Neural progenitor cell (in vitro differentiated cells): ENCODE data around the gene FBF1. TPM values are rescaled to one million over a fixed set of nuclear protein-coding genes. Genes with fewer than 3 reads are reported as not detected.
"Not testable (repeated sequence)": the region's sequence is repeated elsewhere in the genome, so short reads cannot be mapped to it uniquely, and the experiment has no call there.

Experiments
- DNase-seq: peaks from one replicate; pipeline ENCODE4 v3.0.0-alpha.2; 2016; ENCODE audit warnings: low spot score
- H2AFZ ChIP-seq: fragments of 200-600 bp; sonication (generic); replicated peaks from 2 replicates; pipeline ENCODE4 v1.6.1; 2016; ENCODE audit warnings: antibody characterized with exemption
- H3F3A ChIP-seq: fragments of 200-600 bp; sonication (generic); 2 replicates; pipeline ENCODE4 v1.6.1; 2016; ENCODE audit warnings: antibody characterized with exemption, low read depth
- H3K27ac ChIP-seq: fragments of 200-600 bp; sonication (generic); 2 replicates; pipeline ENCODE4 v1.5.1; 2016; ENCODE audit warnings: mild to moderate bottlenecking
- H3K27me3 ChIP-seq: fragments of 200-600 bp; sonication (generic); 2 replicates; pipeline ENCODE4 v1.6.1; 2016; ENCODE audit warnings: mild to moderate bottlenecking, moderate library complexity
- H3K36me3 ChIP-seq: fragments of 200-600 bp; sonication (generic); 2 replicates; pipeline ENCODE4 v1.5.1; 2016
- H3K4me1 ChIP-seq: fragments of 200-600 bp; sonication (generic); 2 replicates; pipeline ENCODE4 v1.6.1; 2016; ENCODE audit warnings: mixed run types
- H3K4me2 ChIP-seq: fragments of 200-600 bp; sonication (generic); 2 replicates; pipeline ENCODE4 v1.6.1; 2016
- H3K4me3 ChIP-seq: fragments of 200-600 bp; sonication (generic); 2 replicates; pipeline ENCODE4 v1.5.1; 2016
- H3K79me2 ChIP-seq: fragments of 200-600 bp; sonication (generic); 2 replicates; pipeline ENCODE4 v1.6.1; 2016; ENCODE audit warnings: low read depth
- H3K9ac ChIP-seq: fragments of 200-600 bp; sonication (generic); 2 replicates; pipeline ENCODE4 v1.6.1; 2016
- H3K9me3 ChIP-seq: fragments of 200-600 bp; sonication (generic); 2 replicates; pipeline ENCODE4 v1.5.1; 2016; ENCODE audit warnings: low read depth
- H4K20me1 ChIP-seq: fragments of 200-600 bp; sonication (generic); 2 replicates; pipeline ENCODE4 v1.6.1; 2016; ENCODE audit warnings: low read depth
- H3K27ac Mint-ChIP-seq: 3 replicates; pipeline ENCODE4 v1.8.0; 2021; ENCODE audit warnings: mixed read lengths
- H3K27me3 Mint-ChIP-seq: 2 replicates; pipeline ENCODE4 v1.8.0; 2022; ENCODE audit warnings: low read depth, mild to moderate bottlenecking, inconsistent platforms, moderate library complexity, mixed read lengths; ENCODE audit not compliant: insufficient read depth
- H3K36me3 Mint-ChIP-seq: 3 replicates; pipeline ENCODE4 v1.8.0; 2021; ENCODE audit warnings: mixed read lengths
- H3K4me1 Mint-ChIP-seq: 3 replicates; pipeline ENCODE4 v1.8.0; 2021; ENCODE audit warnings: mixed read lengths
- H3K4me3 Mint-ChIP-seq: 3 replicates; pipeline ENCODE4 v1.8.0; 2021; ENCODE audit warnings: mild to moderate bottlenecking, moderate library complexity, mixed read lengths
- H3K9me3 Mint-ChIP-seq: 3 replicates; pipeline ENCODE4 v1.8.0; 2020; ENCODE audit warnings: mixed read lengths
- EZH2 ChIP-seq: fragments of 200-600 bp; sonication (generic); IDR thresholded peaks from 2 replicates; pipeline ENCODE4 v1.6.1; 2017; ENCODE audit warnings: antibody characterized with exemption, mild to moderate bottlenecking, moderate library complexity
- EZH2phosphoT487 ChIP-seq: fragments of 200-600 bp; sonication (generic); IDR thresholded peaks from 2 replicates; pipeline ENCODE4 v1.6.1; 2017; ENCODE audit warnings: antibody characterized with exemption
- total RNA-seq: library from RNA; depleted of rRNA; stranded (reverse); fragments of >200 nt; gene quantifications from 2 replicates; pipeline ENCODE4 v1.2.3, GENCODE V29; 2015; ENCODE audit warnings: low replicate concordance
- TF ChIP-seq, protein P1 (sequence below): fragments of 200-600 bp; sonication (generic); IDR thresholded peaks from 2 replicates; pipeline ENCODE4 v1.5.1; 2017; ENCODE audit warnings: antibody characterized with exemption, mild to moderate bottlenecking

Gene FBF1
- total RNA-seq, 1 donor from 2014 or later = 11.2 TPM

DNA sequence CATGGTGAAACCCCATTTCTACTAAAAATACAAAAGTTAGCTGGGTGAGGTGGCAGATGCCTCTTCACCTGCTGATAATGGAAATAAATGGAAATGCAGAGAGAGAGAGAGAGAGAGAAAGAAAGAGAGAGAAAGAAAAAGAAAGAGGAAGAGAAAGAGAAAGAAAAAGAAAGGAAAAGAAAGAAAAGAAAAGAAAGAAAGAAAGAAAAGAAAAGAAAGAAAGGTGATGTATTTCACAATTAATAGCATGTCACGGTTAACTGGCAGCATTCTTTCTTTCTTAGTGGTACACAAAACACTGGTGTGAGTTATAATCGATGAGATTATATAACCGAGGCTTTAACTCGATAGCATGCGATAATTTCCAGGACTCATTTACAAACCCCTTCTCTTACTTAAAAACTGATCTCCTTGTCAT, 34.9 kb upstream of the FBF1 start:
- no peak overlapping the region for H3K9ac ChIP-seq
- H2AFZ ChIP-seq = no peak overlapping the region
- no peaks in the 10 kb centered on the region for H3K36me3 ChIP-seq
- H3K27ac ChIP-seq = no peak overlapping the region
- H3K9me3 Mint-ChIP-seq = no peaks in the 10 kb centered on the region
- DNase-seq = no peak
- peaks cover 30% of the 10 kb centered on the region for H3F3A ChIP-seq
- TF ChIP-seq, protein P1, sequence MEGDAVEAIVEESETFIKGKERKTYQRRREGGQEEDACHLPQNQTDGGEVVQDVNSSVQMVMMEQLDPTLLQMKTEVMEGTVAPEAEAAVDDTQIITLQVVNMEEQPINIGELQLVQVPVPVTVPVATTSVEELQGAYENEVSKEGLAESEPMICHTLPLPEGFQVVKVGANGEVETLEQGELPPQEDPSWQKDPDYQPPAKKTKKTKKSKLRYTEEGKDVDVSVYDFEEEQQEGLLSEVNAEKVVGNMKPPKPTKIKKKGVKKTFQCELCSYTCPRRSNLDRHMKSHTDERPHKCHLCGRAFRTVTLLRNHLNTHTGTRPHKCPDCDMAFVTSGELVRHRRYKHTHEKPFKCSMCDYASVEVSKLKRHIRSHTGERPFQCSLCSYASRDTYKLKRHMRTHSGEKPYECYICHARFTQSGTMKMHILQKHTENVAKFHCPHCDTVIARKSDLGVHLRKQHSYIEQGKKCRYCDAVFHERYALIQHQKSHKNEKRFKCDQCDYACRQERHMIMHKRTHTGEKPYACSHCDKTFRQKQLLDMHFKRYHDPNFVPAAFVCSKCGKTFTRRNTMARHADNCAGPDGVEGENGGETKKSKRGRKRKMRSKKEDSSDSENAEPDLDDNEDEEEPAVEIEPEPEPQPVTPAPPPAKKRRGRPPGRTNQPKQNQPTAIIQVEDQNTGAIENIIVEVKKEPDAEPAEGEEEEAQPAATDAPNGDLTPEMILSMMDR = no peak
- TF ChIP-seq EZH2 = no peak
- TF ChIP-seq EZH2phosphoT487 = no peak
- peaks cover 19% of the 10 kb centered on the region for H3K36me3 Mint-ChIP-seq
- peaks cover 6% of the 10 kb centered on the region for H3K4me1 ChIP-seq
- no peak overlapping the region for H3K4me3 ChIP-seq
- H3K4me3 Mint-ChIP-seq = no peak overlapping the region
- H3K4me1 Mint-ChIP-seq = peaks cover 30% of the 10 kb centered on the region
- no peaks in the 10 kb centered on the region for H3K9me3 ChIP-seq
- H4K20me1 ChIP-seq = no peaks in the 10 kb centered on the region
- H3K79me2 ChIP-seq = peaks cover 21% of the 10 kb centered on the region
- no peak overlapping the region for H3K4me2 ChIP-seq
- peaks cover 2% of the 10 kb centered on the region for H3K27me3 Mint-ChIP-seq
- H3K27ac Mint-ChIP-seq = no peak overlapping the region
- no peaks in the 10 kb centered on the region for H3K27me3 ChIP-seq

DNA sequence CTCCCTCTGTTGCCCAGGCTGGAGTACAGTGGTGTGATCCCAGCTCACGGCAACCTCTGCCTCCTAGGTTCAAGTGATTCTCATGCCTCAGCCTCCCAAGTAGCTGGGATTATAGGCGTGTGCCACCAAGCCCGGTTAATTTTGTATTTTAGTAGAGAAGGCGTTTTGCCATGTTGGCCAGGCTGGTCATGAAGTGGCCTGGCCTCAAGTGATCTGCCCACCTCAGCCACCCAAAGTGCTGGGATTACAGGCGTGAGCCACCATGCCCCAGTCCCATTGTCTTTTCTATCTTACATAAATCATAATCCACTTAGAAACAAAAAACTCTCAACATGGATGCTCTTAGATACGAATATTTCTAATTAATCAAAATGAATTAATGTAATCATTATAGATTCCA, 34.3 kb upstream of the FBF1 start:
- not testable (repeated sequence) for H3K27me3 ChIP-seq, H3K27ac Mint-ChIP-seq, H3K4me3 Mint-ChIP-seq, H3K9me3 Mint-ChIP-seq, H3K27me3 Mint-ChIP-seq, H3K4me3 ChIP-seq, H3K9ac ChIP-seq, H2AFZ ChIP-seq, H3K9me3 ChIP-seq, H3K4me2 ChIP-seq, DNase-seq, H4K20me1 ChIP-seq, H3K4me1 ChIP-seq, H3K27ac ChIP-seq, H3K36me3 ChIP-seq
- Mint-ChIP-seq H3K4me1 (peaks cover 26% of the 10 kb centered on the region), H3K36me3 (peaks cover 21% of the 10 kb centered on the region)
- peaks cover 15% of the 10 kb centered on the region for H3K79me2 ChIP-seq
- peaks cover 24% of the 10 kb centered on the region for H3F3A ChIP-seq

DNA sequence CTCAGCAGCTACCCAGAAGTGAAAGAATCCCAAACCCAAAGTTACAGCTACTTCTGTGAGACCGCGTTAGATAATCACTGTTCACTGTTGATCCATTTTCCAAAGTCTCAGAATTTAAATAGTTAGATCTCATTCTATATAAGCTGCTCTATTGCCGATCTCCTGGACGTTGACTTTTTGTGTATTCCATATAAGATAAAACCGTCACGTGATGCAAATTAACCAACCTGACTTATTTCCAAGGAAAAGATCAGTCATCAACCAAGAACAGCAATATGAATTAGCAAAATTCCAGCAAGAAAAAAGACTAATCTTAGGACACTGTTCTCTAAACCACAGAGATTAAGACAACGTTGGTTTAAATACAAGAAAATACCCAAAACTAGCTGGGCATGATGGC, 29.8 kb upstream of the FBF1 start:
- H3K79me2 ChIP-seq = no peaks in the 10 kb centered on the region
- H4K20me1 ChIP-seq = no peaks in the 10 kb centered on the region
- Mint-ChIP-seq H3K27me3 (peaks cover 2% of the 10 kb centered on the region), H3K9me3 (no peaks in the 10 kb centered on the region), H3K36me3 (peaks cover 13% of the 10 kb centered on the region), H3K4me1 (peaks cover 2% of the 10 kb centered on the region), H3K27ac (no peak overlapping the region), H3K4me3 (no peak overlapping the region)
- H3K27me3 ChIP-seq = no peaks in the 10 kb centered on the region
- no peak overlapping the region for H3K4me2 ChIP-seq
- no peak overlapping the region for H2AFZ ChIP-seq
- DNase-seq = no peak
- no peak overlapping the region for H3K4me3 ChIP-seq
- H3K27ac ChIP-seq = no peak overlapping the region
- H3K9me3 ChIP-seq = no peaks in the 10 kb centered on the region
- H3K36me3 ChIP-seq = no peaks in the 10 kb centered on the region
- H3K4me1 ChIP-seq = no peaks in the 10 kb centered on the region
- H3K9ac ChIP-seq = no peak overlapping the region
- no peaks in the 10 kb centered on the region for H3F3A ChIP-seq
- TF ChIP-seq EZH2phosphoT487 (no peak), EZH2 (no peak)
- TF ChIP-seq, protein P1 = no peak

DNA sequence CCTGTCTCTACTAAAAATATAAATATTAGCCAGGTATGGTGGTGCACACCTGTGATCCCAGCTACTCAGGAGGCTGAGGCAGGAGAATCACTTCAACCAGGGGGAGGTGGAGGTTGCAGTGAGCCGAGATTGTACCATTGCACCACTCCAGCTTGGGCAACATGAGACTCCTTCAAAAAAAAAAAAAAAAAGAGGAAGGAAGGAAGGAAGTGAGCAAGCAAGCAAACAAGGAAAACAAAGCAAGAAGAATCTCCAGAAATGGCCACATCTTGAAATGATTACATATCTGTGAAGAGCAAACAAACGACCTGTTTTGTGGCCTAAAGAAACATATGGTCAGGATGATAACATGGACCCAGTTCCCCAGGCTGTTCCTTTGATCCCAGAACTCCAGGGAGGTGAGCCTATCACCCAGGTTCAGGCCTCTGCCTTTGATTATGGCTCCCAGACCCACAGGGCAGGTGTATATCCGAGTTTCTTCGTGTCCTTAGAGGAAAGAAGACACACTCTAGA, 29.2 kb upstream of the FBF1 start:
- H3K27me3 ChIP-seq = no peaks in the 10 kb centered on the region
- H3K4me2 ChIP-seq = no peak overlapping the region
- no peak for TF ChIP-seq EZH2phosphoT487
- TF ChIP-seq, protein P1 = no peak
- TF ChIP-seq EZH2 = no peak
- H3K4me3 ChIP-seq = no peak overlapping the region
- H2AFZ ChIP-seq = no peak overlapping the region
- no peaks in the 10 kb centered on the region for H3K79me2 ChIP-seq
- H3K9ac ChIP-seq = no peak overlapping the region
- no peaks in the 10 kb centered on the region for H3K36me3 ChIP-seq
- H3K9me3 Mint-ChIP-seq = no peaks in the 10 kb centered on the region
- no peaks in the 10 kb centered on the region for H3K9me3 ChIP-seq
- H3K27ac Mint-ChIP-seq = no peak overlapping the region
- no peaks in the 10 kb centered on the region for H4K20me1 ChIP-seq
- H3K4me1 ChIP-seq = no peaks in the 10 kb centered on the region
- no peak for DNase-seq
- H3K4me3 Mint-ChIP-seq = no peak overlapping the region
- no peaks in the 10 kb centered on the region for H3F3A ChIP-seq
- H3K27ac ChIP-seq = no peak overlapping the region
- peaks cover 2% of the 10 kb centered on the region for H3K4me1 Mint-ChIP-seq
- H3K27me3 Mint-ChIP-seq = peaks cover 2% of the 10 kb centered on the region
- H3K36me3 Mint-ChIP-seq = peaks cover 13% of the 10 kb centered on the region

DNA sequence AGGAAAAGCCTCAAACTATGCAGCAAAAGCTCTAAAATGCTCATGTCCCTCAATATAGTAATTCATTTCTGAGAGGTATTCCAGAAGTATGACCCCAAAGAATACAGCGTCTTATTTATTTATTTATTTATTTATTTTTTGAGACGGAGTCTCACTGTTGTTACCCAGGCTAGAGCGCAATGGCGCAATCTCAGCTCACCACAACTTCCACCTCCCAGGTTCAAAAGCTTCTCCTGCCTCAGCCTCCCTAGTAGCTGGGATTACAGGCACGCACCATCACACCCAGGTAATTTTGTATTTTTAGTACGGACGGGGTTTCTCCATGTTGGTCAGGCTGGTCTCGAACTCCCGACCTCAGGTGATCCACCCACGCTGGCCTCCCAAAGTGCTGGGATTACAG, 28.2 kb upstream of the FBF1 start:
- H3K27me3 Mint-ChIP-seq, H3K27ac ChIP-seq, H3K9me3 Mint-ChIP-seq: not testable (repeated sequence)

More for the DNA sequence above, 28.2 kb upstream of the FBF1 start:
- not testable (repeated sequence) for H3K36me3 ChIP-seq, DNase-seq, H3K4me3 Mint-ChIP-seq, H3K4me1 Mint-ChIP-seq, H3K27me3 ChIP-seq, H3K4me2 ChIP-seq, H2AFZ ChIP-seq, H3F3A ChIP-seq, H3K79me2 ChIP-seq, H3K27ac Mint-ChIP-seq, H3K4me3 ChIP-seq, H3K9ac ChIP-seq, H3K9me3 ChIP-seq, H4K20me1 ChIP-seq, H3K4me1 ChIP-seq
- peaks cover 11% of the 10 kb centered on the region for H3K36me3 Mint-ChIP-seq
